ENCODE data around the gene JUNB.

Gene JUNB
- 109 to 132 reads per million in 2 donors for total RNA-seq

DNA sequence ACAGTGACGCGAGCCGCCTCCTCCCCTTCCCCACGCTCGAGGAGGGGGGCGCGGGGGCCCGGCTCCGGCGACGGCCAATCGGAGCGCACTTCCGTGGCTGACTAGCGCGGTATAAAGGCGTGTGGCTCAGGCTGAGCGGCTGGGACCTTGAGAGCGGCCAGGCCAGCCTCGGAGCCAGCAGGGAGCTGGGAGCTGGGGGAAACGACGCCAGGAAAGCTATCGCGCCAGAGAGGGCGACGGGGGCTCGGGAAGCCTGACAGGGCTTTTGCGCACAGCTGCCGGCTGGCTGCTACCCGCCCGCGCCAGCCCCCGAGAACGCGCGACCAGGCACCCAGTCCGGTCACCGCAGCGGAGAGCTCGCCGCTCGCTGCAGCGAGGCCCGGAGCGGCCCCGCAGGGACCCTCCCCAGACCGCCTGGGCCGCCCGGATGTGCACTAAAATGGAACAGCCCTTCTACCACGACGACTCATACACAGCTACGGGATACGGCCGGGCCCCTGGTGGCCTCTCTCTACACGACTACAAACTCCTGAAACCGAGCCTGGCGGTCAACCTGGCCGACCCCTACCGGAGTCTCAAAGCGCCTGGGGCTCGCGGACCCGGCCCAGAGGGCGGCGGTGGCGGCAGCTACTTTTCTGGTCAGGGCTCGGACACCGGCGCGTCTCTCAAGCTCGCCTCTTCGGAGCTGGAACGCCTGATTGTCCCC, at the start of gene JUNB:
Gene JUNB (plus strand): TSS at position 142 of the 706 bp plus-strand sequence. CDS start 286 bp downstream, at position 428.
- DNase-seq: peak; percentile 97

DNA sequence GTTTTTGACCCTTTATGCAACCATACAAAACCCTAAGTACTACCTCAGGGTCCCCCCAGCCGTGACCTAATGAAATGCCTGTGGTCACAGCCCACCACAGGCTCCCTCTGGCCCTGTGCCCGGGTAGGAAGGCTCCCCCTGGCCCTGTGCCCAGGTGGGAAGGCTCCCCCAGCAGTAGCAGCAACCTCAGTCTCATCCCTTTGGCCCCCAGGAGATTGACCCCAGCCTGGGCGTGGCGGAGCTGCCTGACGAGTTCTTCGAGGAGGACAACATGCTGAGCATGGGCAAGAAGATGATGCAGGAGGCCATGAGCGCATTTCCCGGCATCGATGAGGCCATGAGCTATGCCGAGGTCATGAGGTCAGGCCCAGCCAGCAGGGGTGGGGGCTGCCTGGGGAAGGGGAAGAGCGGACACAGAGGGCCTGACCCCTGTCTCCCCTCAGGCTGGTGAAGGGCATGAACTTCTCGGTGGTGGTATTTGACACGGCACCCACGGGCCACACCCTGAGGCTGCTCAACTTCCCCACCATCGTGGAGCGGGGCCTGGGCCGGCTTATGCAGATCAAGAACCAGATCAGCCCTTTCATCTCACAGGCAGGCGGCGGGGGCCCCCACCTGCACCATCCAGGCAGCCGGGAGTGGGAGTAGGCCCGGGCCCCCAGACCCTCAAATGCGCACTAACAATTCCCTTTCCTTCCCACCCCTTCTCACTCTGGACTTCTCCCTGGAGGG, 46.0 kb upstream of the JUNB start:
- DNase-seq: no peak

DNA sequence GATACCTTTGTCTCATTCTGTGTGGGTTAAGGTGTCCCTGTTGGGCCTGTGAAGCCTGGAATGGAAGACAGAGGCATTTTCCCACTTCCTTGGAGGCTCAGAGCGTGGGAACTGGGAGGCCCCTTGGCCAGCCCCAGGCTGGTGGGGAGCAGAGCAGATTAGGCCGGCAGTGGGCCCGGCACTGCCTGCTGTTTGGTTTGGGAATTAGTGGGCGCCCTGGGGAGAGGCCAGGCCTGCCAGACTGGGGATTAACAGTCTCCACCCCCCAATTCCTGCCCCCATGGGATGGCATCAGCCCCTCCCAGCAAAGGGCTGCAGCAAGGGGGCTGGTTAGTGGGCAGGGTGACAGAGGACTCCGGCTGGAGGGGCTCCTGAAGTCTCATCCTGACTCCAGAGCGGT, 42.8 kb upstream of the JUNB start:
- DNase-seq: no peak

DNA sequence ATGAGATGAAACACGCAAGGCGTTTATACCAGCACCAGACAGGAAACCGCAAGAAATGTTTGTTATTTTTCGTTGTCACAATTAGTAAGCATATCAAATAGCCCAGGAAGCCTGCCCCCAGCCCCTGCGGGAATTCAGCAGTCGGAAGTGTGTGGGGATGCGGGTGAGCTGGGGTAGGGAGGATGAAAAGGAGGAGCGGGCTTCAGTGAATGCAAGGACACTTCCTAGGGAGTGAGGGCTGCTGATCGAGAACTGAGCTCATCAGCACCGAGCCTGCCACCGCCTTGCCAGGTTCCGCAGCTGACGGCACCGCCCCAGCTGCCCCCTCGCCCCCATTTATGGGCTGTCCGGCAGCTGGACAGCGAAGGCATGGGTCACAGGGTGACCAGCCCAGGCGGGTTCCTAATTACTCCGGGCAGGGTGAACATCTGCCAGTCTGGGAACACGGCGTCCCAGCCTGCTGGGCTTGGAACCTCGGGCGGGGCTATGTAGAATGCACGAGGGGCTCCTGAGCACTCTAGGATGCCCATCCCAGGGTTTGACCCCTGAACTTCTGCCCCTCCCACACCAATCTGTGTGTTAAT, 41.3 kb upstream of the JUNB start:
- no peak for DNase-seq

DNA sequence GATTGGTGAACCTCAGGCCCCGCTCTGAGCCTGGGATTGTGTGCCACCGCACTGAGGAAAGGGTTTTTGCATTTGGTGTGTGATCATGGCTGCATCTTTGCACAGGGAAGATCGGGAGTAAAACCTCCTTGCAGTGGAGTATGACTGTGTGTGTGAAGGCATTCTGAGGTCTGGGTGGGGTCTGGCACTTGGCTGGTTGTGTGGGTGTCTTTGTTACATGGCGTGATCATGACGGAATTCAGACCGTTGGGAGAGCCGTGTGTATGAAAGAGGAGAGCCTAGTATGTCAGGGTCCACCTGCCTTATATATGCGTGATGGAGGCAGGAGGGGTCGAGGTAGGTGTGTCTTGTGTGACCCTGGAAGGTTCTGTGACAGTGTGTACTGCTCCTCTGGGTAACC, 40.4 kb upstream of the JUNB start:
- no peak for DNase-seq

DNA sequence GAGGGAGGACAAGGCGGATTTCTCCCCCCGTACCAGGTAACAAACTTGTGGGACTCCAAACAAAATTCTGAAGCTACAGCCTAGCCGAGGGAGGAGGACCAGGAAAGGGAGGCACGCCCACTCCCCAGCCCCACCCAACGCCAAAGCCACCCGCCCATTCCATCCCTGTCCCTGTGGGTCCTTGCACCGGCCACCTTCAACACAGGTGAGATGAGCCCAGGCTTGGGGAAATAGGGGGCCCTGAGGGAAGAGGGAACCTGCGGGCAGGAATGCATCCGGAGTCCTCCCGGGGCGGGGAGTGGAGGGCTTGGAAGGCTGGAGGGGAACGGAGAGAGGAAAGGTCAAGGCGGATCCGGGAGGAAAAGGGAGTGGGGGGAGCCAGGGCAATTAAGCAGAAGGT, 39.7 kb upstream of the JUNB start, which contains the start of gene BEST2:
Gene BEST2 (plus strand): TSS at position 157 of the 400 bp plus-strand sequence. CDS start 802 bp downstream, outside the sequence.
- no peak for DNase-seq

DNA sequence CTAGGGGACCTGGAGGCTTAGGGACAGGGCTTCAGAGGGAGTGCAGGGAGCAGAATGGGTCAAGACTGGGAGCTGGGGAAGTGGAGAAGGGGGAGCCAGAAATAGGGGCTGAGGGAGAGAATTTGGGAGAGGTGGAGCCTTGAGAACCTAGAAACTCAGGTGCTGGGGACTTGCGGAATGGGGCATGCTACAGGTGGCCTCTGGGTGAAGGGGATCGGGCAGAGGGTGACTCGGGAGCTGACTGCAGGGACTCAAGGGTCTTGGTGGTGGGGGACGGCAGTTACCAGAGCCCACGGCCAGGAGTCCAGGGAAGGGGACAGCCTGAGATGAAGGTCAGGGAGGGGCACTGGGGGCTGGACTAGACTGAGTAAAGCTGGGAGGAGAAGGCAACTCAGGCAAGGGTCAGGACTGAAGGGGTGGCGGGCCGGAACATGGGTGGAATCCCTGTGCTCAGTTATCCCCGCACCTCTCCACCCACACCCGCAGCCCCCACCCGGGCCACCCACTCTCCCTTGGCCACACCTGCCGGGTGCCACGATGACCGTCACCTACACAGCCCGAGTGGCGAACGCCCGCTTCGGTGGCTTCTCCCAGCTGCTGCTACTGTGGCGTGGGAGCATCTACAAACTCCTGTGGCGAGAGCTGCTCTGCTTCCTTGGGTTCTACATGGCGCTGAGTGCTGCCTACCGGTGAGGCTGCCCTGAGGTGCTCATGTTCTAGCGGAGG, 39.1 kb upstream of the JUNB start:
- DNase-seq: no peak

DNA sequence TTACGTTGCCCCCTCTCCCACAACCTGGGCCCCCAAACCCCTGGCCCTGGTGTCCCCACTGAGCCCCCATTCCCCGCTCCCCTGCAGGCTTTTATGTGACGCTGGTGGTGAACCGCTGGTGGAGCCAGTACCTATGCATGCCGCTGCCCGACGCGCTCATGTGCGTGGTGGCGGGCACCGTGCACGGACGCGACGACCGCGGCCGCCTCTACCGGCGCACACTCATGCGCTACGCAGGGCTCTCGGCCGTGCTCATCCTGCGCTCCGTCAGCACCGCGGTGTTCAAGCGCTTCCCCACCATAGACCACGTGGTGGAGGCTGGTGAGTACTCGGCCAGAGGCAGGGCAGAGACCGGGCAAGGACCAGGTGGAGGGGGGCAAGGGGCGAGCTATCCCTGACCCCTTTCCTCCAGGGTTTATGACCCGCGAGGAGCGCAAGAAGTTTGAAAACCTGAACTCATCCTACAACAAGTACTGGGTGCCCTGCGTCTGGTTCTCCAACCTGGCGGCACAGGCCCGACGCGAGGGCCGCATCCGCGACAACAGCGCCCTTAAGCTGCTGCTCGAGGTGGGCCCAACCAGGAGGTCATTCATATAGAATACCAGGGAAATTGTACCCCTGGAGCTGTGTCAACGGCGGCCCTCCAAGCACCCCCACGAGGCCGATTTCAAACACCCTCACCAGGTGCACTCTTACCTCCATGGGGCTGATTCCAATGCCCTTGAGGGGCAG, 36.7 kb upstream of the JUNB start:
- no peak for DNase-seq

DNA sequence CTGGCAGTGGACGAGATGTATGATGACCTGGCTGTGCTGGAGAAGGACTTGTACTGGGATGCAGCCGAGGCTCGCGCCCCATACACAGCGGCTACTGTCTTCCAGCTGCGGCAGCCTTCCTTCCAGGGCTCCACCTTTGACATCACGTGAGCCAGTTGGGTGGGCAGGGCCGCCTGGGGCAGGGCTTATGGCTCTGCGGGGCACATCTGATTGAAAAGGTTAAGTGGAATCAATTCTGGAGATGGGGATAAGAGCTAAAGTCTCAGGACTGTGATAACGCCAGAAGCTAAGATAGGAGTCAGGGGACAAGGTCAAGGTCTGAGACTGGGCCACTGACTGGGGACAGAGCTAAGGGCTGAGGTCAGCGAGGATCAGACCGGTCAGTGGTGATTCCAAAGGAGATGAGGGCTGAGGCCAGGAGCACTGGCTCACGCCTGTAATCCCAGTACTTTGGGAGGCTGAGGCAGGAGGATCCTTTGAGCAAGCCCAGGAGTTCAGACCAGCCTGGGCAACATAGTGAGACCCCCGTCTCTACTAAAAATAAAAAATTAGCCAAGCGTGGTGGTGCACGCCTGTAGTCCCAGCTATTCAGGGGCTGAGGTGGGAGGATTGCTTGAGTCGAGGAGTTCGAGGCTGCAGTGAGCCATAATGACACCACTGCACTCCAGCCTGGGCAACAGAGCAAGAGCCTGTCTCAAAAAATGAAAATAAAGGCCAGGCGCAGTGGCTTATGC, 35.0 kb upstream of the JUNB start:
- no peak for DNase-seq

DNA sequence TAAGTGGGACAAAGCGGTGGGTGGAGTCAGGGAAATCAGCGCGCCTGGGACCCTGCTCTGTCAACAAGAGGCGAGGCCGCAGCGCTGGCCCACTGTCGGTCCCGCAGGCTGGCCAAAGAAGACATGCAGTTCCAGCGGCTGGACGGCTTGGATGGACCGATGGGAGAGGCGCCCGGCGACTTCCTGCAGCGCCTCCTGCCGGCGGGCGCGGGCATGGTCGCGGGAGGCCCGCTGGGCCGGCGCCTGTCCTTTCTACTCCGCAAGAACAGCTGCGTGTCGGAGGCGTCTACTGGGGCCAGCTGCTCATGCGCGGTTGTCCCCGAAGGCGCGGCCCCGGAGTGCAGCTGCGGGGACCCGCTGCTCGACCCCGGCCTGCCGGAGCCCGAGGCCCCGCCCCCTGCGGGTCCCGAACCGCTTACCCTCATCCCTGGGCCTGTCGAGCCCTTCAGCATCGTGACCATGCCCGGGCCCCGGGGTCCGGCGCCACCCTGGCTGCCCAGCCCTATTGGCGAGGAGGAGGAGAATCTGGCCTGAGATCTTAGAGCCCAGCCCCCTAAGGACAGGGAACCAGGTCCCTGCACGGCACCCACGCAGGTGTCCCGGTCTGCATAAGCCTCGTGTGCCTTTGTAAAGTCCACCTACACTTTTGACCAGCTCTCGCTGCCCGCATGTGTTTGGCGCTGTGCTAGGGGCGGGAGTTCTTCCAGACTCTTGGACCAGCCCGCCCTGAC, 33.6 kb upstream of the JUNB start:
- DNase-seq: peak; percentile 38

DNA sequence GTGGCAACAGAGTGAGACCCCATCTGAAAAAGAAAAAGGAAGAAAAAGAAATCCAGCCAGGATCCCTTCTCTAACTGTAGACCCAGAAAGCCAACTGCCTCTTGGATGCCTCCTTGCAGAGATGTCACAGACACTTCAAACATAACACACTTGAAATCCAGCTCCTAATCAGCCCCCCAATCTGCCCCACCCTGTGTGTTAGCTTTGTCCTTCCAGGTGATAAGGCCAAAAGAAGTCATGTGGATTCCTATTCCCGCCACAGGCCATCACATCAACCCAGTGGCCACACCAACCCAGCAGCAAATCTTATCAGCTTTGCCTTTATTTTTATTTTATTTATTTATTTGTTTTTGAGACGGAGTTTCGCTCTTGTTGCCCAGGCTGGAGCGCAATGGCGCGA, 31.6 kb upstream of the JUNB start:
- DNase-seq: no peak

DNA sequence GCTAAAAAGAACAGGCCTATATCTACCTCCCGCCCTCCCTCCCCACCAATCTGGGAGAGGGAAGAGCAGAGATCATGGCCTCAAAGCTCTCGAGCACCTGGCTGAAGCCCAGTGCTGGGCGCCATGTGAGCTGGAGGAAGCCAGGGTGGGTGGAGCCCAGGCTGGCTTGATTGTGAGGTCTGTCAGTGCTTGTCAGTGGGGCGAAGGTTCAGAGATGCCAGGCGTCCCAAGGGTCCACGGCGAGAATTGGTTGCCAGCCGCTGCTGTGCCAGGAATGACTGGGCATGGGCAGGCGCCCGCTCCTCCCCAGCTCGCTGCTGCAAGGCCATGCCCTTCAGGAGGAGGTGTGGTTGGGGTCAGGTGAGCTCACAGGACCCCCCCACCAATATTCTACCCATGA, 28.2 kb upstream of the JUNB start:
- DNase-seq: no peak

DNA sequence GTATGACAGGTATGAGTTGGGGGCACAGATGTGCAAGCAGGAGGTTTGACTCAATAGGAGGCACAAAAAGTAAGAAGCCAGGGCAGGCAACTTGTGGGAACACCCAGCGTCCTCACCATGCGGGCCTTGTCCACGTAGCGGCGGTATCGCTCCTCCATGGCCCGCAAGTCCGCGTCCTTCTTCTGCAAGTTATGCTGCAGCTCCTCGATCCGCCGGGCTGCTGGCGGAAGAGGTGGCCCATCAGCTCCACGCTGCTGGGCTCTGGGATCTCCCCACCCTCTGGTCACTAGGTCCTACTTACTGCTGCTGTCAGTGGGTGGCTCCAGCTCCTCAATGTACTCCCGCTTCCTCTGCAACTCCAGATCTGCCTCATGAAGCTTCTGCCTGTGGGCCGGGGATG, 26.6 kb upstream of the JUNB start:
- DNase-seq: no peak

DNA sequence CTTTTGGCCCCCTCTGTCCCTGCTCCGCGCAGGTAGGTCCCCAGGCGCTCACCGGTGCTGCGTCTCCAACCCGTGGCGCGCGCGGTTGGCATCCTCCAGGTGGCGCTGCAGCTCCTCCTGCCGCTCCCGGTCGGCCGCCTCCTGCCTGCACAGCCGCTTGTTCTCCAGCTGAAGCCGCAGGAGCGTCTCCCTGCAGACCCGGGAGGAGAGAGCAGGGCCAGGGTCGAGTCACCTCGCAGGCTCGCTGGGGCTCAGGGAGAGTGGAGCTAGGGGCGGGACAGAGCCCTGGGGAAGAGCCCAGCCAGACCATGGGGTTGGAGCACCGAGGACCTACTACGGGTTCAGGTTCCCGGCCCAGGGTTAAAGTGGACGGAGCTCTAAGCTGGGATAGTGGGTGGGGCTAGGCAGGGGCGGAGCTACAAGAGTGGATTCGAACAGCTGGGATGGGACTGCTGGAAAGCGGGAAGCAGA, 25.2 kb upstream of the JUNB start:
- DNase-seq: no peak

DNA sequence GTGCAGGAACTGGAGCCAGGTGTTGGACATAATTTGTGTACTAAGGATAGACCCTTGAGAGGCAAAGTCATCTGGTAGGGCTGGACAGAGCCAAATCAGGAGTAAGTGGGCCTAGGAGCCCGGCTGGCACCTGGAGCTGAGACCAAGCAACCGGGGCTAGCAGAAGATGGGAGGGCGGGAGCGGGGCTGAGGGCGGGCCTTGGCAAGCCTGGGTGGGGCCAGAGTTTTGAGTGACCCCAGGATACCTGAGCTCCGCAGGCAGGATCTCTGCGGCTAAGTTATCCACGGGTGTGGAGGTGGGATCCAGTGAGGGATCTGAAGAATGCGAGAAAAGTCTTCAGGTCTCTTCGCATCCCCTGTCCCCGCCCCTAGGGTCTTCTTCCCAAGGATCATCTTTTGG, 24.1 kb upstream of the JUNB start:
- DNase-seq: no peak

DNA sequence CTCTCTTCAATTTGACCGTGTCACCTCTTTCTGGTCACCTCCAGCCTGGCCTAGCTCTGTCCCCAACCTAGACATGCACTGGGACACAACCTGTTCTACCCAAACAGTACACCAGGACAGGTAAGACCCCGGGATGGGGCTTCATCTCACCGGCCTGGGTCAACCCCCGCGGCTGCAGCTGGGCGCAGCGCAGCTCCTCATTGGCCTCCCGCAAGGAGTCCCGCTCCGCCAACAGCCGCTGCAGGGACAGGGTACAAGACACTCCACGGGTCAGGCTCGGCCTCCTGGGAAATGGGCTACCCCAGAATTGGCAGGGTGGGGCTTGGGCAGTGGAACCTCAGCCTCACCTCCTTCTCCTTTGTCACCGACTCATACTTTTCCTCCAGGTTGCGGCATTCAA, 23.6 kb upstream of the JUNB start:
- no peak for DNase-seq

DNA sequence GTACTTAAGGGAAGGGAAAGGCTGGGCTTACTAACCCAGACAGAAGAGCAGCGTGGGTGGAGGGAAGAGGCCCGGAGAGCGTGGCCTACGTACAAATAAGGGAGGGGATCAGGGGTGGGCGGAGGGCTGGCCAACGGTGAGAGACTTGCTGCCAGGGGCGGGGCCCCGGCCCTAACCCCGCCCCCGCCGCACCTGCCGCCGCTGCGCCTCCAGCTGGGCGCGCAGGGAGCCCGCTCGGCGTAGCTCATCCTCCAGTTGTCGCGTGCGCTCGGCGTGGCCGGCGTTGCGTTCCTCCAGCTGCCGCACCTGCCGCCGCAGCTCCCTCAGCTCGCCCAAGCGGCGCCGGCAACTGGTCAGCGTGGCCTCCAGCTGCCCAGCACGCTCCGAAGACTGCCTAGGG, 21.6 kb upstream of the JUNB start:
- DNase-seq: no peak

DNA sequence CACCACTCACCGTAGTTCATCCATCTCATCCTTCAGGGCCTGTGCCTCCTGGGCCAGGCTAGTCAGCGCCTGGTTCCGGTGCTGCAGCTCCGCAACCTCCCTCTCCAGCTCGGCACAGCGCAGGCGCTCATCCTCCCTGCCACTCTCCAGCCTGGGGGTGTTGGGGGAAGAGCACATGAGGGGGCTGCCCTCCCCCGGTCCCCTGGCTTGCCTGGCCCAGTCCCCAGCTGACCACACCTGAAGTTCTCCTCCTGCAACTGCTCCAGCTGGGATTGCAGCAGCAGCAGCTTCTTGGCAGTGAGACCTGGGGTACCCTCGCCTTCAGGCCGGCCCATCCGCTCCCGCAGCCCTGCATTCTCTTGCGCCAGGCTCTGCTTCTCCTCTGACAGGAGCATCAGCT, 20.4 kb upstream of the JUNB start:
- DNase-seq: no peak

DNA sequence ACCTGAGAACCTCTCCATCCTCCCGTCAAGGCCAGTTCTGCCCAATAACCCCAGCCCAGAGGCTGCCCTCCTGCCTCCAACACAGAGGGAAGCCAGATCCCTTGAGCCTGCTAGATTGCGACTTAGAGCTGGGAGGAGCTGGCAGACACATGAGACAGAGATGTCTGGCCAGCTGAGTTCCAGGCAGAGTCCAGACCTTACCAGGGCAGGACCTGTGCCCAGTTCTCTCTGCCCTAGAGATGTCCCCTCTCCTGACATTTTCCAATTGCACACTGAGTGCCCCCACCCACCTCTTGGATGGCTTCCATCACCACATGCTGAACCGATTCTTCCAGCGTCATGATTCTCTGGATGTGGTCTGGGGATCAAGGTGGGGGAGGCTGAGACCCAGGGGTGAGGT, 19.0 kb upstream of the JUNB start:
- DNase-seq: no peak

DNA sequence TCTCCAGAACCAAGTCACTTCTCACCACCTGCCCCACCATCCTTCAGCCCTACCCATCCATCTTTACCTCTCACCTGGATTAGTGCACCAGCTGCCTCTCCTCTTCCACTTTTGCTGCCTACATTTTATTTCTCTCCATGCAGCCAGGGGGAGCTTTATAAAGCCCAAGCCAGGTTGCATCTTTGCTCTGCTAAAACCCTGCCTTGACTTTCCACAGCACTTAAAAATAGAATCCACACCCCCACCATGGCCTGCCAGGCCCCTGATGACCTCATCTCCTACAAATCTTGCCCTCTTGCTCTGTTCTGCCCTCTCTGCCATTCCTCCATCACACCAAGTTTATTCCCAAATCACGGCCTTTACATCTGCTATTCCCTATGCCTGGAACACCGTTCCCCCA, 17.7 kb upstream of the JUNB start:
- DNase-seq: no peak
